ENCODE results near the gene B3GNT5.

Gene B3GNT5

DNA sequence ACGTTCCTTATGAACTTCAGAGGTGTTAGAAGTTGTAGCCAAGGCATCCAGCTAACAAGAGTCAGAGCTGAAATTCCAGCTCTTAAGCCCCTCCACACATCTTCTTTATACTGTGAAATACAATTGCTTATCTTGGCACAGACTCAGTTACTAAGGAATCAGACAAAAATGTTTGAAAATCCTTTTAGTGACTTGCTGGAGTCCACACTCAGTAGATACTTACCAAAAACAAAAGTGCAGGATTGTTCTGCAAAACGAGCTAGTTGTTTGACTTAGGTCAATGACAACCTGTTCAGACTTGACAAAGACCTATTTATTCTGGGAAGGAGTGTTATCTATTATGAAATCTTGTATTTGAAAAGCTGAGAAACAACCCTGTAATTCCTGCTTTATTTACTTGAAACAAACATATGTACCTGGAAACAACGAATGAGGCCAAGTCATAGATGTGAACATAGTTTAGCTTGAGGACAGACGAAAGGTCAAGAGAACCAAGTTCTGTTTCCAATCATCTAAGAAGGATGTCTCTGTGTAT lies 38.5 kb downstream of the B3GNT5 start:
- TF ChIP-seq JUND (IDR thresholded peaks at IDR 0.05; ENCODE audit: low read depth): peak; percentile 99
- in situ Hi-C loops (cut with HindIII; ENCODE audit: low pct_unique_long_range_greater_than_20kb, low sequenced_read_pairs): no loop called here
- peak; percentile 72 to 96 for DNase-seq (ENCODE audit: low read depth in 1 of 2, low spot score in 1 of 2)

DNA sequence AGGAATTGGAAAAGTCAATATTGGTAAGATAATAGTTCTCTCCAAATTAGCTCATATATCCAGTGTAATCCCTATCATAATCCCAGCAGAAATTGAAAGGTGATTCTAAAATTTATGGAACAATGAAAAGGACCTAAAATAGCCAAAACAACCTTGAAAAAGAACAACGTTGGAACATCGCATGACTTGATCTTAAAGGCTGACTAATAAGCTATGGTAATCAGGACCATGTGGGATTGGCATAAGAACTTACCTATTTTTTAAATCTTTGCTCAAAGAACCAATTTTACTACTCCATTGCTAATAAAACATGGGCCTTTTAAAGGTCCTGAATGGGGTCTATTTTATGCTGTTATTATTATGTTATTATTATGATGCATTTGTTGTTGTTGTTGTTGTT lies 40.9 kb downstream of the B3GNT5 start:
- in situ Hi-C loops (cut with HindIII; ENCODE audit: low pct_unique_long_range_greater_than_20kb, low sequenced_read_pairs): no loop called here
- TF ChIP-seq JUND (IDR thresholded peaks at IDR 0.05; ENCODE audit: low read depth): no peak
- DNase-seq (ENCODE audit: low read depth in 1 of 2, low spot score in 1 of 2): no peak

DNA sequence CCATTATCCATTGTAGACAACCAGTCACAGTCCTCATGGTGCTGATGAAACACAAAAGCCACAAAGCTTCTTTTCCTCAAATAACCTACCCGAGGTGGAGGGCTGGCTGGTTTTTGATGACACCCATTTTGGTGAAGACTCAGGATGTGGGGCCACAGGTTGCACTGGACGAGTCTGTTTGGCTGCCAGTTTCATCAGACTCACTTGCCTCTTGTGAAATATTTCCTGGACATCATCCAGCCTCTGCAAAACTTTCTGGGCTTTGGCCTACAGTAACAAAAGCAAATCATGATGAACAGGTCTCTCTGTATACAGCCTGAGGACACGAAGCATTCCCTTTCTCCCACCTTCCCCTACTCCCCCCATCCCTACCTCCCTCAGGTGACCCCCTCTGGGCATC lies 42.2 kb downstream of the B3GNT5 start:
- TF ChIP-seq JUND (IDR thresholded peaks at IDR 0.05; ENCODE audit: low read depth): peak; percentile 93
- peak; percentile 56 to 100 for DNase-seq (ENCODE audit: low read depth in 1 of 2, low spot score in 1 of 2)
- in situ Hi-C loops (cut with HindIII; ENCODE audit: low pct_unique_long_range_greater_than_20kb, low sequenced_read_pairs): no loop called here

DNA sequence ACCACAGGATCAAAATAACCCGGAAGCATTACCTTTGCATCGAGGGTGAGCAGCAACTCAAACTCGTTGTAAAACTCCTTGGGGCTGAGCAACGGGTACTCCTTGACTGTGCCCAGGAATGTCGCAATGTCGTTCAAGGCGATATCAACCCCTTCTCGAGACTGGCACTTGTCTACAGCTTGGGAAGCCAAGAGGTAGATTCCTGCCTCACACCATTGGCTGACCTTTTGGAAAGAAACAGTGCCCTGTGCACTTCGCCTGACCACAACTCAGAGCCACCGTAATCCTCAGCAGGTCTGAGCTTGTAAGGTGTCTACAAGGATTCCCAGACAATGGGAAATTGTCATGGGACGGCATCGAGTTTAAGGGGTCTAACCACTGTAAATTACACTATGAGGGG lies 43.9 kb downstream of the B3GNT5 start:
- in situ Hi-C loops (cut with HindIII; ENCODE audit: low pct_unique_long_range_greater_than_20kb, low sequenced_read_pairs): no loop called here
- DNase-seq (ENCODE audit: low read depth in 1 of 2, low spot score in 1 of 2): peak in 1 of 2 experiments; percentile 53

DNA sequence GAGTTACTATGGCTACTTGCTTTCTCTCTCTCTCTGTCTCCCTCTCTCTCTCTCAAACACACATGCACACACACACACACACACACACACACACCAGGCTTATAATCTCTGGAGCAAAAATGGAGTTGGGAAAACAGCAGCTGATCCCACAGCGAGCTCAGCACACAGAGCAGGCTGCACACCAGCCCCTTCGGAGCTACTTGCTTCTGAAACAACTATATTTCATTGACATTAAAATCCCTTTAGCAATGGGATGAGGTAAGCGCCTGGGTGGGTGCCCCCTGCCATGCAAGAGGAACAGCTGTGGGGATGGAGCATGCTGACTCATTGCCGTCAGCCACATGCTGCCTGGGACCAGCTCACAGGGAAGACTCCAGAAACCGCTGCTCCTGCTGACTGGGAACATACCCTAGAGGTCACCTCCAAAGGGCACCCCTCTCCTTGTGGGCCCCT lies 45.7 kb downstream of the B3GNT5 start:
- DNase-seq (ENCODE audit: low read depth in 1 of 2, low spot score in 1 of 2): no peak
- TF ChIP-seq JUND (IDR thresholded peaks at IDR 0.05; ENCODE audit: low read depth): no peak
- in situ Hi-C loops (cut with HindIII; ENCODE audit: low pct_unique_long_range_greater_than_20kb, low sequenced_read_pairs): no loop called here

More for the DNA sequence above, 43.9 kb downstream of the B3GNT5 start:
- TF ChIP-seq JUND (IDR thresholded peaks at IDR 0.05; ENCODE audit: low read depth): no peak

DNA sequence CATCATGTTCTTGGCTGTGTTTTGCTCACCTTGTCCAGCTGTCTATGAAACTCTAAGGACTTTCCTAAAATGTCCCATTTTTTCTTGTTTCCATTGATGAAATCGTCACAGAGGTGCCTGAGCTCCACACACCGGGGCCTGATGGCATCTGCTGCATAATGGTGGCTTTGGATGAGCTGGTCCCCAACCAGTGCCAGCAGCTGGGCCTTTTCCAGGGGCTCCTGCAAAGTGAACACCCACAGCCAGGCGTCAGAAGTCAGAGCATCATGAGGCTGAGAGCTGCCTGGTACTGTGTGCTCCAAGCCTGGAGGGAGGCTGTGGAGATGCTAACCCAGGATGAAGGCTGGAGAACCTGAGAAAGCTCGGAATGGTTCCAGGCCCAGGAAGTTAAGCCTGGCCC lies 46.9 kb downstream of the B3GNT5 start:
- in situ Hi-C loops (cut with HindIII; ENCODE audit: low pct_unique_long_range_greater_than_20kb, low sequenced_read_pairs): no loop called here
- DNase-seq (ENCODE audit: low read depth in 1 of 2, low spot score in 1 of 2): no peak
- TF ChIP-seq JUND (IDR thresholded peaks at IDR 0.05; ENCODE audit: low read depth): no peak

DNA sequence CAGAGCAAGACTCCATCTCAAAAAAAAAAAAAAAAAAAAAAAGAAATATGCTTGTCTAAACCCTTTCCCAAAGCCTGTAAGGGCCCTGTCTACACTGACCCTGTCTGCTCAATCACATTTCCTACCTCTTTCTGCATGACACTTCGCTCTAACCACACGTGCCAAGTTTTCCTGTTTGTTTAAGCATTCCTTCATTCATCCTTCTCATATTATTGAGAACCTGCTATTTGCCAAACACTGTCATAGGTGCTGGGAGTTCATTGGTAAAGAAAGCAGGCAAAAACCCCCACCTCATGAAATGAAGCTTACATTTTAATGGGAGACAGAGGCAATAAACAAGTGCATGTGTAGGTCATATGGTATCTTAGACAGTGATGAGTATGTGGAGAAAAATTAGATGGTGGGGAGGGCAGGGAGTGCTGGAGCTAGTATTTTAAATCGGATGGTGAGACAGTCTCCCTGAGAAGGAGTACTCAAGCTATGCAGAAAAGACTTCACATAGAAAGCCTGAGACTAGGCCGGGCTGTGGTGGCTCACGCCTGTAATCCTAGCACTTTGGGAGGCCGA lies 48.0 kb downstream of the B3GNT5 start:
- TF ChIP-seq JUND (IDR thresholded peaks at IDR 0.05; ENCODE audit: low read depth): no peak
- in situ Hi-C loops (cut with HindIII; ENCODE audit: low pct_unique_long_range_greater_than_20kb, low sequenced_read_pairs): no loop called here
- peak in 1 of 2 experiments; percentile 83 for DNase-seq (ENCODE audit: low read depth in 1 of 2, low spot score in 1 of 2)

DNA sequence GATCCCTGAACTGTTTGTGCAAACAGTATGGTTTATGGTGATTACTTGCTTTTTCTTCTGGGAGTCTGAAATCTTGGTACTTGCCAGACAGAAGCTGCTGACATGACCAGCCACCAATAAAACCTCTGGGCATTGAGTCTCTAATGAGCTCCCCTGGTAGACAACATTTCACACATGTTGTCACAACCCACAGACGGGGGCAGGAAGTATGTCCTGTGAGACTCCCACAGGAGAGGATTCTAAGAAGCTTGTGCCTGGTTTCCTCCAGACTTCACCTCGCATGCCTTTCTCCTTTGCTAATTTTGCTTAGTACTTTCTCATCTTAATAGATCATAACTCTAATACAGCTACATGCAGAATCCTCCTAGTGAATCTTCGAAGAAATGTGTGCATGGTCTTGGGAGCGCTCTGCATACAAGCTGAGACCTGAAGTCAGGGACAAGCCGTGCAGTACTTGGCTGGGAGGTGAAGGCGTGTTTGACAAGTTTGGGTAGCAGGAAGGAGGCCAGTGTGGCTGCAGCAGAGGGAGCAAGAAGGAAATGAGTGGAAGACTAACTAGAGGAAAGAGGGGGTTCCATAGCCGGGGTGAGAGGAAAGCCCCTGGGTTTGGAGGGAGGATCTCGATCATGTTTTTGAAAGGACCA lies 49.0 kb downstream of the B3GNT5 start:
- in situ Hi-C loops (cut with HindIII; ENCODE audit: low pct_unique_long_range_greater_than_20kb, low sequenced_read_pairs): no loop called here
- TF ChIP-seq JUND (IDR thresholded peaks at IDR 0.05; ENCODE audit: low read depth): no peak
- DNase-seq (ENCODE audit: low read depth in 1 of 2, low spot score in 1 of 2): peak in 1 of 2 experiments; percentile 57

DNA sequence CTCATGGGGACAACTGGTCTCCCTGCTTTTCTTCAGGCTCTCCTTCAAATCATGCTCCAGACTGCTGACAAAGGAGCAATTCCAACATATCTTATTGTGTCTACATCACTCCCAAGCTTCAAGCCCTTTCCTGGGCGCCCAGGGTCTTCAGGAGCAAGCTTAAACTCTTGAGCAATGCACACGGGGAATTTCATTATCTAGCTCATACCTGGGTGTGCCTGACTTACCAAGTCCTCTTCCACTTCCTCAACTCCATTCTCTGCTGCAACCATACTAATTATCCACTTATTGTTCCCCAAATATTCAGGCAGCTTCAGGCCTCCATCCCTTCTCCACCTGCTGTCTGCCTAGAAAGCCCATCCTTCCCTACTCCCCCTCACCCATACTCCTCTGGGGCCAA lies 50.6 kb downstream of the B3GNT5 start:
- in situ Hi-C loops (cut with HindIII; ENCODE audit: low pct_unique_long_range_greater_than_20kb, low sequenced_read_pairs): no loop called here
- no peak for TF ChIP-seq JUND (IDR thresholded peaks at IDR 0.05; ENCODE audit: low read depth)

DNA sequence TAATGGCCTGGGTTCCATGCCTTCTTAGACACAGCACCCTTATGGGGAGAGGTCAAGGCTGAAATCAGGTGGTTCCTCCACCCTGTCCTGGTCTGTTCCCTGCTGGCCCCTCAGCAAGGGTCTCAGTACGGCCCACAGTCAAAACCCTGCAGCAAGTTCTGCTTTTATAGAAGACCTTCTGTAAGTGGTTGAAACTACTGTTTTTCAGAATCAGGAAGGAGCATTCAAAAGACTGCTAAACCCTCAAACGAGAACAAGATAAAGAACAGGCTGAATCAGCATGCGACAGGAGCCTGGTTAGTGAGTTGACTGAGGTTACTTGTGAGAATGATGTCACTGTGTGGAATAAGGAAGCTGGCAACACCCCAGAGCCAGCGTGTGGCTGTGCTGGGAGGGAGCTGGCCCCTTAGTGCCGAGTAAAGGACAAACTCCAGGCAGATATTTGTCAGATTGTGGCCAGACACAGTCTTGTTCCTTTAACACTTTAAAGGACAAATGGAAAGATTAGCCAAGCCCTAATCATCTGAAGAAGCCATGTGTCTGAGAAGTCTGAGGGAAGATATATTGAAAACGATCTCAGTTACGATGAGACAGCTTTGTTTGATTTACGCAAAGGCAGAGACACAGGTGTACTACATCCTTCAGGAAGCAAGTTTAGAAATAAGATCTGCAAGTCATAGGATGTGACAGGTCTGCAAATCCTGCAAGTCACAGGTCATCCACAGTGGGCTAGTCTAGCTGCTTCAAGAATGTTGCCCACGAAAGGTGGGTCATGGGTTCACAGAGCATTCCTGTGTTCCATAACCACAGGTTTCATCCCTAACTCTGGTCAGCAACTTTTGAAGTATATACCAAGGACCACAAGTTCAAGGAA lies 54.0 kb downstream of the B3GNT5 start:
- in situ Hi-C loops (cut with HindIII; ENCODE audit: low pct_unique_long_range_greater_than_20kb, low sequenced_read_pairs): no loop called here
- DNase-seq (ENCODE audit: low read depth in 1 of 2, low spot score in 1 of 2): peak; percentile 75 to 80
- 0 out of 2 replicates have a peak, but pooled peaks have one; percentile 25 for TF ChIP-seq JUND (IDR thresholded peaks at IDR 0.05; ENCODE audit: low read depth)

More for the DNA sequence above, 50.6 kb downstream of the B3GNT5 start:
- DNase-seq (ENCODE audit: low read depth in 1 of 2, low spot score in 1 of 2): no peak

DNA sequence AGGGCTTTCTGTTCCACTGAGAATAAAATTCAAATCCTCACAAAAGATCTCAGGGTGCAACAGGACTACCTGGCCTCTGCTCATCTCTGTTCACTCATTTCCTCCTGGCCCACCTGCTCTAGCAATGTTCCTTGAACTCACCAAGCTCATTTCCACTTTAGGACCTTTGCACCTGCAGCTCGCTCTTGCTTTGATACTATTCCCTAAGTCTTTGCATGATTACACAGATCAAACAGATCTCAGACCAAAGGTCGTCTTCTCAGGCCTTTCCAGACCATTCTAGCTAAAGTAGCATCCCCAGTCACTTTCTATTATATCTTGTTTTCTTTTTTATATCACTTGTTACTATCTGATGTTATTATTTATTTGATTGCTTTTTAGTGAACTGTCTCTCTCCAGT lies 54.7 kb downstream of the B3GNT5 start:
- in situ Hi-C loops (cut with HindIII; ENCODE audit: low pct_unique_long_range_greater_than_20kb, low sequenced_read_pairs): no loop called here

DNA sequence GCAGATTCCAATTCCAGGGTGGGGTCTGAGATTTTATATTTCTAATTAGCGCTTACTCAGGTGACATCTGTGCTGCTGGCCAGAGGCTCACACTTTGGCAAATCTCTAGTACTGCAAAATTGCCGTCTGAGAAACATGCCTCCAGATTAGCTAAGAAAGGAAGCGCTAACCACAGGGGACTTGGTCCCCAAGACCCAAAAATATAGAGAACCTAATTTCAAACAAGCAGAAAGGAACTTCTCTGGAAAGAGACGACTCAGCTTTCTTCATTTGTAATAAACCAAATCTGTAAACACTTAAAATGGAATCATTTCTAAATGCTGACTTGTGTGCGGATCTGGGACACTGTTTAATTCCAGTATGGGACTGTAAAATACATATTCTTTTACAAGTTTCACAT lies 55.7 kb downstream of the B3GNT5 start:
- no peak for TF ChIP-seq JUND (IDR thresholded peaks at IDR 0.05; ENCODE audit: low read depth)
- in situ Hi-C loops (cut with HindIII; ENCODE audit: low pct_unique_long_range_greater_than_20kb, low sequenced_read_pairs): no loop called here
- no peak for DNase-seq (ENCODE audit: low read depth in 1 of 2, low spot score in 1 of 2)

More for the DNA sequence above, 54.7 kb downstream of the B3GNT5 start:
- no peak for DNase-seq (ENCODE audit: low read depth in 1 of 2, low spot score in 1 of 2)
- no peak for TF ChIP-seq JUND (IDR thresholded peaks at IDR 0.05; ENCODE audit: low read depth)

Measured in T47D (cell line).